Activated CD8-positive, alpha-beta memory T cell treated with anti-CD3 and anti-CD28 coated beads, Interleukin-2, amount 50 U/mL, for 4 hours (primary cell): Measurements from ENCODE around the gene LINC00305.

Experiments
- DNase-seq: peaks from one replicate; pipeline ENCODE4 v3.0.0-alpha.2; 2020

LINC00305 gene

DNA sequence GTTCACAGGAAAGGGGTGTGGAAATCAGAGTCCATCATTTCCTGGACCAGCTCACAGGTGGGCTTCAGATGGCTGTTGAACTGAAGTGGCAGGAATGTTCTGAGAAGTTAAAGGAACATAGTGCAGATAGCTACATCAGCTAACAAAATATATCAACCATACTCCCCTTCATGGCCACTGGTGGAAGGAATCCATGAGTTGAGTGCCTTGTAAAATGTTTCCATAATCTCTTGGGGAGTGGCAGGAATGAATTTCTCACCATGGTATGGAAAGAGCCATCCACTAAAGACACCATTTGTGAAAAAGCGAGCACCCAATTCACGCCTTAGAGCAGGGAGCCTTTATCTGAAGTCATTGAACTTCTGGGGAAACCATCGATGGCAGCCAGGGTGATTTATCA is at the start of gene LINC00305:
Gene LINC00305, minus strand, starts transcription at position 101 of the 400 bp plus-strand sequence.
- DNase-seq, result no peak

DNA sequence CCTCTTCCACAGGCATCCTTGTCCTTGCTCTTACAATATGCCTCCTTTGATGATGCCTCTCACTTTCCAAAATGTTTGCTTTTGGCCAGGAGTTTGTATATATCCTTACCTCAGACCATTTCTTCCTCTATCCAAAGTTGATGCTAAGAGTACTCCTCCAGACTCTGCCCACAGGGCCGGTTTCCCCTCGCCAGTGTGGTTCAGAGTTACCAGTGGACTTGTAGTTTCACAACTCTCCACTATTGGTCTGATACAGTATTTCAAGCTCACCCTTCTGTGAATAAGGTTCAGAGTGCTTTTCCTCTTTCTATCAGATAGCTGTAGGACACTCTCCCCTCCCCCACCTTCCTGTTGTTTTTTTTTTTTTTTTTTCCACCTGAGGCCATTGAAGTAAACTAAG is 42.2 kb upstream of the LINC00305 start:
- no peak for DNase-seq

GRCh38 chr18:64185987-64186386 is 37.1 kb upstream of the LINC00305 start:
- no peak for DNase-seq

GRCh38 chr18:64183665-64184064 is 34.8 kb upstream of the LINC00305 start:
- DNase-seq, result no peak

DNA sequence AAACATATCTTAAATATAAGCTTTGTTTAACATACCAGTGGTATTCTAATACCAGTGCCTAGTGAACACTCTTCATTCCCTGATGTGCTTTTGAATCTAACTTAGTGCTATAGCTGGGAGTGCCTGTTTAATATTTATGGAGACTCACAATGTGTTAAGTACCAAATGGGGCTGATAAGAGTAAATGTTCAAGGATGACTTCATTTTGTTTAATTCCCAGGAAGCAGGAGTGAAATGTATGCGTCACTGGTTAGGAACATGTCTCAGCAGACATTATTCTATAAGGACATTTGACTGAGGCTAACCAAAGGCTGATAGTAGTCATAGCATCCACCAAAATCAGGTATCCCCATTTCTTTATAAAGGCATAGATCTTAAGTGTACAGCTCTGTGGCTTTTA is 31.7 kb upstream of the LINC00305 start:
- no peak for DNase-seq

- DNase-seq, result no peak
Observed at GRCh38 chr18:64180171-64180570, 31.3 kb upstream of the LINC00305 start.

DNA sequence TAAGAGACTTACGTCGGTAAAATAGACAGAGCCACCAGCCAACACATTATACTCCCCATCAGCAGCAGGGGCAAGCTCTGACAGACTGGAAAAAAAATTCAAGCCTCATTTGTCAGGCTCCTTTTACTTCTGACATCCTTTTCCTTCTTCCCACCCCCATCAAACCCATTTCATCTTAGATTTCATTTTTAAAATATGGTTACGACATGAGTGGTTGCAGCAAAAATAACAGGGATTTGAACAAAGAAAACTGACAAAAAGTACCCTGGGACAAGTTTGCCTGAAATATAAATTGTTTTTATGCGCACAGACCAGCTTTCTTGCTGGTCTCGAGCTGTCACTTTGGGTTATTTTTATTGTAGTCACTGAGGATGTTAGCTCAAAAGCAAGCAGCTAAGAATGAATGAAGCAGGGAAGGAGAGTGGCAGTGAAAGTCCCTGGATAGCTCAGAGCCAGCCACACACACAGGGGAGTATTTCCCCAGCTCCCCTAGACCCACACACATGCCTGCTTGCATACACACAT is 30.7 kb upstream of the LINC00305 start:
- no peak for DNase-seq

DNA sequence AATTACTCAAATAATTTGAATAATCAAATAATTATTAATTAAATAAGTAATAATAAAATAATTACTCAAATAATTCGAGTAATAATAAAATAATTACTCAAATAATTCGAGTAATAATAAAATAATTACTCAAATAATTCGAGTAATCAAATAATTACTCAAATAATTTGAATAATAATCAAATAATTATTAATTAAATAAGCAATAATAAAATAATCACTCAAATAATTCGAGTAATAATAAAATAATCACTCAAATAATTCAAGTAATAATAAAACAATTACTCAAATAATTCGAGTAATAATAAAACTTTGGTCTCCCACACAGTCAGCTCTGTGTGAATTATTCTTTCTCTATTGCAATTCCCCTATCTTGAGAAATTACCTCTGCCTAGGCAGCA is 30.0 kb upstream of the LINC00305 start:
- DNase-seq, result no peak

- no peak for DNase-seq
Observed at GRCh38 chr18:64175432-64175831, 26.5 kb upstream of the LINC00305 start.

GRCh38 chr18:64171576-64171975 is 22.7 kb upstream of the LINC00305 start:
- no peak for DNase-seq

DNA sequence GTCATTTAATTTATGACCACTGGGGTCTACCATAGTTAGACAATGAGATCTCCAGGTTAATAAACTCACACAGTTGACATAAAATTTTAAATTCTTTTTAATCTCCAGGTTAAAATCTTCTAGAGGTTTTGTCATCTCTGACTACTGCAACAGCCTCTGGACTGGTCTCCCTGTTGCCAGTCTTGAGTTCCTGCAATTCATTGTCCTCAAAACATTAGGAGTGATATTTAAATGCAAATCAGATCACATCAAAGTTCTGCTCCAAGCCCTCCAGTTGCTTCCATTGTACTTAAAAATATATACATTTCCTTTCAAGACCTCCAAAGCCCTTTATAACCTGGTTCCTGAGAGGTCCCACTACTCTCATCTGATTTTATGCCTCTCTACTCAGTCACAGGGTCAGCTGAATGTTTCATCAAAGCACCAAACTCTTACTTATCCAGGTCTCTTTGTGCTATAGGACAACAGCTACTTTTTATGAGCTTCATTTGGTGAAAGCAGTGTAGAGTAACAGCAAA is 18.6 kb upstream of the LINC00305 start:
- DNase-seq, result no peak

DNA sequence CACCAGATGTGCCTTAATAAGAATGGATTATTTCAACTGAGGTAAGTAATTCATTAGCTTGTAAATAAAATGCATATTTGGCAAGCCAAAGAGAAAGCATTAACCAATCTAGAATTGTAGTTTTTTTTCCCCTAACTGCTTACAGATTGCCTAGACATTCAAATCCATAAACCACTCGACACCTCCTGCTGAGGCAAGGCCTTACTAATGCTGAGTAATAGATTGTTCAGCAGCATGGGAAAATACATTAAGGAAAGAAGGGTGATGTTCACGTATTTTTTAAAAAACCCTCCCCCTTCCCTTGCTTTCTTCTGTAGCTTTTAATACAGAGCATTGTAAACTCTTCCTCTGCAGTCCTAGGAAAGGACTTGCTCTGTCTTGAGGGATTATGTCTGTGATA is 17.0 kb upstream of the LINC00305 start:
- DNase-seq, result no peak

- no peak for DNase-seq
Observed at GRCh38 chr18:64164883-64165282, 16.0 kb upstream of the LINC00305 start.

GRCh38 chr18:64149916-64150438 is 1.1 kb upstream of the LINC00305 start:
- DNase-seq, result no peak

- no peak for DNase-seq
Observed at GRCh38 chr18:64142904-64143303, 6.0 kb downstream of the LINC00305 start.

DNA sequence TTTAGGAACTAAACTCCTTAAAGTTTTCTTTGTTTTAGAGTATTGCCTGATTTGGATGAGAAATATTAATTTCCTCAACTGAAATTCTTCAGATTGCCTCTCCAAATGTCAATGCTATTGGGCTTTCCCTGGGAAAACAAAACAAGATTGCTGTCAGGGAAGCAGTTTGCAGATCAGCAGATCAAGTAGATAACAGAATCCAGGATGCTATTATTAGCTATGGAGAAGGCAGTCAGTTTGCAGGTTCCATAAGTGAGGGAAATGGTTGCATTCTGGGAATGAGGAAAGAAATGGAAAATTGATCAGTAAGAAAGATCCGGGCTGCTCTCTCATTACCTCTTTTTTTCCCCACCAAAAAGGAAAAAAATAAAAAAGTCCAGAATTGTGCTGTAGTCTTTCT is 11.0 kb downstream of the LINC00305 start:
- DNase-seq, result no peak

- DNase-seq, result no peak
Observed at GRCh38 chr18:64134044-64134747, 14.7 kb downstream of the LINC00305 start.

DNA sequence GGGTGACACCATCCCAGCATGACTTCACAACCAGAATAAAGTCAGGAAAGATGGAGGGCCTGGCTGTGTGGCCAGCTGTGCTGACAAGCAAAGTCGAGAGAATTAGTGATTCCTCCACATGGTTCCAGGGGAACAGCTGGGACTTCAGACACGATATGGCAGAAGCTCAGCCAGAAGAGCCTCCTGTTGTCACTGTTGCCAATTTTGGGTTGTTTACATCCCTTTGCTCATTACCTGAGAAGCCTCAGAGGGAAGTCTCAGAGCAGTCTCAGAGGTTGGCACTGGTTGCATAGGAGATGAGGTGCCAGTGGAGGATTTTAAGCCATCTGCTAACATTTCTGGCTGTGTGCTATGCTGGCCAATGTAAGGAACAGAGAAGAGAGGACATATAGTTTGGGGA is 16.0 kb downstream of the LINC00305 start:
- no peak for DNase-seq

DNA sequence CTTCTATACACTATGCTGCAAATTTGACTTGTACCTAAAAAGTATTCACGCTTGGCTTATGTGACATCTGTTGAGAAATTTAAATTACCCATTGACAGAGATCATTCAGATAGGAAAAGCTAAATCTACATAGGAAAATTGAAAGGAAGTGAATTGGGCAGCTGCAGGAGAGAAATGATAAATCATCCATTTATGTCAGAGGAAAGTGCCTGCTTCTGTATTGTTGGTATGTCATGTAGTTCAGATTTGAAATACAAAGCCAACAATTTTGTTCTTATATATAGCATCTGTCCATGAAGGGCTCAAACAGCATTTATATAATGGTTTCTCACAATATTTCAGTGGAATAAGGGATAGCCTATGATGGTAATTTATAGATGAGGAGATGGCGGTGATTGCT is 17.6 kb downstream of the LINC00305 start:
- DNase-seq, result no peak

DNA sequence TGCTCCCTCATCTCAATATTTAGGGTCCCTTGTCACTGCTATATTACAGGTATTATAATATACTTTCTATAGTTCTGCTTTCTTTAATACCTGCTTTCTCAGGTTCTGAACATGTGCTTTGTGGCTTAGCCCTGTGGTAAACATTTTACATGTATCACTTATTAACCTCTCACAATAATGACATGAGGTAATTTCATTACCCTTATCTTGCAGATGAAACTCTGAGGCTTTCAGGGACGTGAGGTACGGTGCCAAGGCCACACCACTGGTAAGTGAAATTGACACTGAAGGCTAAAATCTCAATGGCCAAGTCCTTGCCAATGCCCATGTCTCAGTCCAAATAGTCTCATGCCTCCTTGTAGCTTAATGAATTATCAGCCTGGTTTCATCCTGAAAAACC is 21.7 kb downstream of the LINC00305 start:
- DNase-seq, result no peak

- DNase-seq, result no peak
Observed at GRCh38 chr18:64119916-64120315, 29.0 kb downstream of the LINC00305 start.

DNA sequence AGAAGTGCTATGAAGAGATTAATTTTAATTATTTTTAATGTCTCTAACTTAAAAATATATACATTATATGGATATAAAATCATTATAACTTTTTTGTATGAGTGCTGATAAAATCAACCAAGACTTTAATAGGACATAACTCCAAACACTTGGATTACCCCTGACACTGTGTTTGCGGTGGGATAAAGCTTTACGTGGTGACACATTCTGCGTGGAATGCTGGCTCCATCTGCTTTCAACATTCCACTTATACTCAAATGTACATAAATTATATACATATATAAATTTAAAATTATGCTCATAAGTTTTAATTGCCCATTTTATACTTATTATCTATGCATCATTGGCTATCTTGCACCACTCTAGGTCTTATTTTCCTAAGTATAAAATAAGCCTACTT is 30.5 kb downstream of the LINC00305 start:
- no peak for DNase-seq

DNA sequence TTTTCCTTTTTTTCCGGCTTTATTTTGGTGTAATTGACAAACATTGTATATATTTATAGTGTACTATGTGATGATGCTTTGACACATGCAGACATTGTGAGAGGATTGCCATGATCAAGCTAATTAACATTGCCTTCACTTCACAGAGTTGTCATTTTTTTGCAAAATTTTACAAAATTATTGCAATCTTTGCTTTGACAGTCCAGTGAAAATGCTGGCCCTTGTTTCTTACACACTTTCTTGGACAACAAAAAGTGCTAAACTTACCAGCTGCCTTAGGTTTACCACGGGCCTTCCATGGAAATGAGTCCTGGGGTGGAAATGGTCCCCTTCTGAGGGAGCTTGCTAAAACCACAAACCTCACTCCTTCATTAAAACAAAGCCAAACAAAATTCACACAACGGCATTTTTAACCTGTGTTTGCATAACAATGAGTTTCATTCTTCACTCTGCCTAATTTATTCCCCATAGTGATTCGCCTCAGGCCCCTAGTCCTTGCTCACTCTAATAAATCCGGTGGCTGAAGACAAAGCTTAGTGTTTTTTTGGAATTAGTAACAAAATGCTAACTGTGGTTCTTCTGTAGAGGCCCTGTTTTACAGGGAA is 32.2 kb downstream of the LINC00305 start:
- DNase-seq, result no peak

DNA sequence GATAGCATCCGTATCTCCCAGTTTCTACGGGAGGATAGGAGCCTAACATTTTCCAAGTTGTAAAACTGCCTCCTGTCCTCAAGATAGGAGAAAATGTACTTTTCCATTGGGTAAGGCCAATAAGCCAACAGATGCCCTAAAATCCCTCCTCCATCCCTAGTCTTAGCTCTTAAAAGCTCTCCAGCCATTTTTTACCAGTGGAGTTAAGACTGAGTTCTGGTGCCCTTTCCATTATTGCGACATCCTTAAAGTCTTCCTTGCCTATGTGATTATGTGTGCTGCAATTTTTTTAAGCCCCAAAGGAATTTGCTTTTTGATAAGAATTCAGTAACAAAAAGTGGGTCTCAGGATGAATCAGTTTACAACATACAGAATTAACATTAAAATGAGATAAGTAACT is 33.0 kb downstream of the LINC00305 start:
- no peak for DNase-seq
